AG04449 (cell line): ENCODE measurements around the gene UBE2E1.
A peak's percentile ranks its signal among the peaks of the same experiment; 100 is the strongest.
"Not testable (repeated sequence)": the region's sequence is repeated elsewhere in the genome, so short reads cannot be mapped to it uniquely, and the experiment has no call there.

Experiments
- CTCF ChIA-PET: fragments of 350-600 bp; formaldehyde crosslinking; extraction: SDS; loops from one replicate; lab custom pipeline; 2021; ENCODE audit warnings: antibody characterized with exemption; lab: Yijun Ruan, JAX
- POLR2A ChIA-PET: fragments of 400-600, 350-600 bp; formaldehyde crosslinking; extraction: SDS; loops from one replicate; lab custom pipeline; 2020; ENCODE audit warnings: antibody characterized with exemption, inconsistent platforms; lab: Yijun Ruan, JAX
- DNase-seq: peaks from one replicate; pipeline ENCODE4 v3.0.0-alpha.2; 2010; ENCODE audit warnings: low read depth, low spot score
- H3K4me3 ChIP-seq: 2 replicates; pipeline ENCODE4 v1.5.1; 2011; ENCODE audit warnings: low read depth, mild to moderate bottlenecking, control low read depth, low read length
- CTCF ChIP-seq: IDR thresholded peaks from one replicate; pipeline ENCODE4 v1.5.1; 2011; ENCODE audit warnings: mild to moderate bottlenecking, moderate library complexity, low read length, control low read depth, inconsistent platforms; ENCODE audit not compliant: insufficient read depth; ENCODE audit errors: missing control alignments

UBE2E1 gene

GRCh38 chr3:23875113-23875725 is 69.5 kb downstream of the UBE2E1 start:
- ChIA-PET CTCF (interaction anchor here (1.4 to 2.2 kb wide), 2 partner anchors 9 to 13 kb away, joined by 3 to 8 read pairs; no protein-coding TSS in a partner anchor), POLR2A (interaction anchor here (0.9 kb wide), 1 partner anchor 41 kb away, joined by 3 read pairs; the partner anchor contains the start of genes NKIRAS1 and RPL15)
- no peak for TF ChIP-seq CTCF
- no peak for DNase-seq
- H3K4me3 ChIP-seq, result no peak overlapping the region

- TF ChIP-seq CTCF, result no peak
- ChIA-PET CTCF (interaction anchor here (1.1 to 2.2 kb wide), 3 partner anchors 11 to 18 kb away, joined by 3 to 15 read pairs (median 5); no protein-coding TSS in a partner anchor), POLR2A (interaction anchor here (1.6 to 2.1 kb wide), 2 partner anchors 18 to 40 kb away, joined by 4 to 6 read pairs; partner anchors contain the start of genes NKIRAS1 and RPL15)
- no peak overlapping the region for H3K4me3 ChIP-seq
- DNase-seq, result no peak
Measured at GRCh38 chr3:23876923-23877322, 71.2 kb downstream of the UBE2E1 start.

GRCh38 chr3:23877329-23877980 is 71.7 kb downstream of the UBE2E1 start:
- POLR2A ChIA-PET, result interaction anchor here (1.6 to 2.1 kb wide), 2 partner anchors 18 to 39 kb away, joined by 4 to 6 read pairs; partner anchors contain the start of genes NKIRAS1 and RPL15
- no peak for TF ChIP-seq CTCF

GRCh38 chr3:23879485-23879884 is 73.7 kb downstream of the UBE2E1 start:
- TF ChIP-seq CTCF, result no peak
- POLR2A ChIA-PET, result no interaction called here
- no peak for DNase-seq
- CTCF ChIA-PET, result interaction anchor here (1.0 kb wide), 1 partner anchor 9 kb away, joined by 4 read pairs; no protein-coding TSS in a partner anchor
- no peak overlapping the region for H3K4me3 ChIP-seq

More at GRCh38 chr3:23877329-23877980, 71.7 kb downstream of the UBE2E1 start:
- peak; percentile 74 for DNase-seq
- H3K4me3 ChIP-seq, result no peak overlapping the region
- CTCF ChIA-PET, result interaction anchor here (1.1 to 2.2 kb wide), 3 partner anchors 11 to 17 kb away, joined by 3 to 15 read pairs (median 5); no protein-coding TSS in a partner anchor

GRCh38 chr3:23880703-23881339 is 75.1 kb downstream of the UBE2E1 start:
- no peak for DNase-seq
- ChIA-PET CTCF (interaction anchor here (1.6 kb wide), 1 partner anchor 8 kb away, joined by 5 read pairs; no protein-coding TSS in a partner anchor), POLR2A (interaction anchor here (0.6 kb wide), 1 partner anchor 74 kb away, joined by 3 read pairs; no protein-coding TSS in a partner anchor)

GRCh38 chr3:23881993-23882392 is 76.2 kb downstream of the UBE2E1 start:
- POLR2A ChIA-PET, result not testable (repeated sequence)
- CTCF ChIA-PET, result interaction anchor here (0.9 kb wide), 1 partner anchor 22 kb away, joined by 3 read pairs; no protein-coding TSS in a partner anchor

More at GRCh38 chr3:23880703-23881339, 75.1 kb downstream of the UBE2E1 start:
- no peak overlapping the region for H3K4me3 ChIP-seq
- no peak for TF ChIP-seq CTCF

More at GRCh38 chr3:23881993-23882392, 76.2 kb downstream of the UBE2E1 start:
- not testable (repeated sequence) for DNase-seq, H3K4me3 ChIP-seq
